GM23338 (cell line): ENCODE results near the gene USP20. TPM values are rescaled to one million over a fixed set of nuclear protein-coding genes. Genes with fewer than 3 reads are reported as not detected.

Experiments used
- ATAC-seq: fragments of 200-7000 bp; cut with Tn5 transposase; 3 replicates; pipeline ENCODE4 v1.9.1; 2020
- DNase-seq: peaks from one replicate; pipeline ENCODE4 v3.0.0-alpha.2; 2015; ENCODE audit warnings: low spot score
- H2AFZ ChIP-seq: fragments of 200-600 bp; sonication (generic); 2 replicates; pipeline ENCODE4 v1.8.0; 2016; ENCODE audit warnings: antibody characterized with exemption, mild to moderate bottlenecking, moderate library complexity
- H3F3A ChIP-seq: fragments of 200-600 bp; sonication (generic); replicated peaks from 2 replicates; pipeline ENCODE4 v1.8.0; 2017; ENCODE audit warnings: antibody characterized with exemption, mixed run types, low read depth
- H3K27ac ChIP-seq: fragments of 200-600 bp; sonication (generic); 2 replicates; pipeline ENCODE4 v1.6.1; 2016; ENCODE audit warnings: low read depth
- H3K27me3 ChIP-seq: fragments of 200-600 bp; sonication (generic); 2 replicates; pipeline ENCODE4 v1.8.0; 2016; ENCODE audit warnings: mild to moderate bottlenecking, mixed run types, moderate library complexity; ENCODE audit not compliant: insufficient read depth
- H3K36me3 ChIP-seq: fragments of 200-600 bp; sonication (generic); 2 replicates; pipeline ENCODE4 v1.8.0; 2016; ENCODE audit warnings: mild to moderate bottlenecking; ENCODE audit not compliant: insufficient read depth
- H3K4me1 ChIP-seq: fragments of 200-600 bp; sonication (generic); 2 replicates; pipeline ENCODE4 v1.8.0; 2016; ENCODE audit warnings: mild to moderate bottlenecking, moderate library complexity; ENCODE audit not compliant: insufficient read depth
- H3K4me2 ChIP-seq: fragments of 200-600 bp; sonication (generic); 2 replicates; pipeline ENCODE4 v1.7.1; 2017; ENCODE audit warnings: mixed run types
- H3K4me3 ChIP-seq: fragments of 200-600 bp; sonication (generic); 2 replicates; pipeline ENCODE4 v1.6.1; 2016; ENCODE audit warnings: mixed run types
- H3K79me2 ChIP-seq: fragments of 200-600 bp; sonication (generic); replicated peaks from 2 replicates; pipeline ENCODE4 v1.8.0; 2017; ENCODE audit warnings: mild to moderate bottlenecking; ENCODE audit not compliant: insufficient read depth
- H3K9me2 ChIP-seq: fragments of 200-600 bp; sonication (generic); 2 replicates; pipeline ENCODE4 v1.8.0; 2017; ENCODE audit not compliant: insufficient read depth
- H4K20me1 ChIP-seq: fragments of 200-600 bp; sonication (generic); replicated peaks from 2 replicates; pipeline ENCODE4 v1.8.0; 2017; ENCODE audit warnings: mild to moderate bottlenecking; ENCODE audit not compliant: insufficient read depth
- H3K27ac Mint-ChIP-seq: 2 replicates; pipeline ENCODE4 v1.8.0; 2020; ENCODE audit warnings: inconsistent platforms, mild to moderate bottlenecking, moderate library complexity, mixed read lengths
- H3K27me3 Mint-ChIP-seq: 3 replicates; pipeline ENCODE4 v1.8.0; 2022; ENCODE audit warnings: low read depth, mild to moderate bottlenecking, moderate library complexity, mixed read lengths, inconsistent platforms; ENCODE audit not compliant: insufficient read depth, poor library complexity
- H3K36me3 Mint-ChIP-seq: 3 replicates; pipeline ENCODE4 v1.8.0; 2021; ENCODE audit warnings: low read depth, mild to moderate bottlenecking, inconsistent platforms, moderate library complexity, mixed read lengths
- H3K4me1 Mint-ChIP-seq: 3 replicates; pipeline ENCODE4 v1.8.0; 2020; ENCODE audit warnings: mild to moderate bottlenecking, inconsistent platforms, mixed read lengths
- H3K4me3 Mint-ChIP-seq: 3 replicates; pipeline ENCODE4 v1.8.0; 2021; ENCODE audit warnings: moderate library complexity, mild to moderate bottlenecking, inconsistent platforms, mixed read lengths
- H3K9me3 Mint-ChIP-seq: 3 replicates; pipeline ENCODE4 v1.8.0; 2020; ENCODE audit warnings: moderate library complexity, mild to moderate bottlenecking, inconsistent platforms, mixed read lengths
- ZNF462 ChIP-seq: fragments of 250-450 bp; sonication (Bioruptor Pico); IDR thresholded peaks from 2 replicates; pipeline ENCODE4 v1.5.0; 2020; ENCODE audit warnings: mild to moderate bottlenecking, moderate library complexity
- polyA plus RNA-seq: library from polyadenylated mRNA; unstranded; fragments of >200 nt; fragmentation: Nextera tagmentation; extraction: Ambion mirVana; gene quantifications from 2 replicates; pipeline ENCODE4 v1.2.1, GENCODE V29; 2016
- total RNA-seq: library from RNA; depleted of rRNA; stranded (reverse); fragments of >200 nt; shearing (Covaris generic); gene quantifications from 2 replicates; pipeline ENCODE4 v1.2.3, GENCODE V29; 2014
- TF ChIP-seq, protein P1 (sequence below), 2 experiments: fragments of 200-600 bp in 1 of 2; sonication (generic) in 1 of 2; conservative IDR thresholded peaks; 2 replicates each; pipeline versions ENCODE4 v1.5.1 to v1.6.1; 2016 to 2017; ENCODE audit warnings: antibody characterized with exemption in 2 of 2, low read depth in 2 of 2, mild to moderate bottlenecking in 2 of 2, moderate library complexity in 1 of 2

The USP20 gene
- total and polyA plus RNA-seq, 2 experiments from 2014 or later: 10.4 to 13.0 TPM

GRCh38 chr9:129801504-129801903, 33.8 kb upstream of the USP20 start:
- no peaks in the 10 kb centered on the region for H3K9me2 ChIP-seq
- H3K27ac Mint-ChIP-seq: no peak overlapping the region
- H2AFZ ChIP-seq: peak overlapping the region; percentile 63
- DNase-seq: peak; percentile 55
- ATAC-seq: peak; percentile 15; the same call in 2 of the 3 replicates
- no peaks in the 10 kb centered on the region; the same call in 2 of the 3 replicates for H3K9me3 Mint-ChIP-seq
- H3K36me3 Mint-ChIP-seq: peaks cover 18% of the 10 kb centered on the region; the same call in 2 of the 3 replicates
- H3K27ac ChIP-seq: no peak overlapping the region
- no peaks in the 10 kb centered on the region for H3K27me3 ChIP-seq
- H3F3A ChIP-seq: no peaks in the 10 kb centered on the region
- no peaks in the 10 kb centered on the region for H3K36me3 ChIP-seq
- H3K79me2 ChIP-seq: peaks cover 7% of the 10 kb centered on the region; the same call in 1 of the 2 replicates
- H3K4me1 Mint-ChIP-seq: peaks cover 6% of the 10 kb centered on the region; the same call in 2 of the 3 replicates
- no peak for TF ChIP-seq ZNF462 (CRISPR knock-in tag)
- TF ChIP-seq, protein P1, sequence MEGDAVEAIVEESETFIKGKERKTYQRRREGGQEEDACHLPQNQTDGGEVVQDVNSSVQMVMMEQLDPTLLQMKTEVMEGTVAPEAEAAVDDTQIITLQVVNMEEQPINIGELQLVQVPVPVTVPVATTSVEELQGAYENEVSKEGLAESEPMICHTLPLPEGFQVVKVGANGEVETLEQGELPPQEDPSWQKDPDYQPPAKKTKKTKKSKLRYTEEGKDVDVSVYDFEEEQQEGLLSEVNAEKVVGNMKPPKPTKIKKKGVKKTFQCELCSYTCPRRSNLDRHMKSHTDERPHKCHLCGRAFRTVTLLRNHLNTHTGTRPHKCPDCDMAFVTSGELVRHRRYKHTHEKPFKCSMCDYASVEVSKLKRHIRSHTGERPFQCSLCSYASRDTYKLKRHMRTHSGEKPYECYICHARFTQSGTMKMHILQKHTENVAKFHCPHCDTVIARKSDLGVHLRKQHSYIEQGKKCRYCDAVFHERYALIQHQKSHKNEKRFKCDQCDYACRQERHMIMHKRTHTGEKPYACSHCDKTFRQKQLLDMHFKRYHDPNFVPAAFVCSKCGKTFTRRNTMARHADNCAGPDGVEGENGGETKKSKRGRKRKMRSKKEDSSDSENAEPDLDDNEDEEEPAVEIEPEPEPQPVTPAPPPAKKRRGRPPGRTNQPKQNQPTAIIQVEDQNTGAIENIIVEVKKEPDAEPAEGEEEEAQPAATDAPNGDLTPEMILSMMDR (conservative IDR thresholded peaks at IDR 0.05; ENCODE audit: low read depth in 2 of 2): peak in 1 of 2 experiments; percentile 26; a peak in 2 of 4 replicates
- H3K4me2 ChIP-seq: no peak overlapping the region
- H3K4me3 Mint-ChIP-seq: peak overlapping the region; percentile 28; the same call in 1 of the 3 replicates
- no peak overlapping the region for H3K4me3 ChIP-seq
- no peaks in the 10 kb centered on the region; the same call in 1 of the 2 replicates for H4K20me1 ChIP-seq
- H3K4me1 ChIP-seq: no peaks in the 10 kb centered on the region; the same call in 1 of the 2 replicates
- peaks cover 12% of the 10 kb centered on the region for H3K27me3 Mint-ChIP-seq
